HG03064 (cell line): ENCODE data around the gene PIGH.
"Not testable (repeated sequence)": the region's sequence is repeated elsewhere in the genome, so short reads cannot be mapped to it uniquely, and the experiment has no call there.

Experiments used
- ATAC-seq: cut with Tn5 transposase; IDR thresholded peaks from one replicate; pipeline ENCODE4 v1.9.1; 2021; ENCODE audit warnings: low read depth; ENCODE audit not compliant: unreplicated experiment

Gene PIGH

DNA sequence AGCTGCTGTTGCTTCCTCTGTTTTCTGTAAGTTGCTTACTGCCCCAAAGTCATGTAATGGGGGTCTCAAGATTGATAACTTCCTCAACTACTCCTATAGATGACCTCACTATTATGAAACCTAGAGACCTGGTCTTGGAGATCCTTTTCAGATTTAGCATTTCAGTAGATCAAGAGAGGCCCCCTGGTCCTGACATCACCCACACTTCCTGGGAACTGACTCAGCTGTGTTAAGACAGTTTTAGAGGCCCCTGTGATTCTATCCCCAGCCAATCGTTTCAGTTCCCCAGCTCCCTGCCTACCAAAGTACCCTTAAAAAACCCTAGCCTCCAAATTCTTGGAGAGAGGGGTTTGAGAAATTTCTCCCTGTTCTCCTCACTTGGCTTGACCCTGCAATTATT lies 10.4 kb upstream of the PIGH start:
- ATAC-seq = no peak

DNA sequence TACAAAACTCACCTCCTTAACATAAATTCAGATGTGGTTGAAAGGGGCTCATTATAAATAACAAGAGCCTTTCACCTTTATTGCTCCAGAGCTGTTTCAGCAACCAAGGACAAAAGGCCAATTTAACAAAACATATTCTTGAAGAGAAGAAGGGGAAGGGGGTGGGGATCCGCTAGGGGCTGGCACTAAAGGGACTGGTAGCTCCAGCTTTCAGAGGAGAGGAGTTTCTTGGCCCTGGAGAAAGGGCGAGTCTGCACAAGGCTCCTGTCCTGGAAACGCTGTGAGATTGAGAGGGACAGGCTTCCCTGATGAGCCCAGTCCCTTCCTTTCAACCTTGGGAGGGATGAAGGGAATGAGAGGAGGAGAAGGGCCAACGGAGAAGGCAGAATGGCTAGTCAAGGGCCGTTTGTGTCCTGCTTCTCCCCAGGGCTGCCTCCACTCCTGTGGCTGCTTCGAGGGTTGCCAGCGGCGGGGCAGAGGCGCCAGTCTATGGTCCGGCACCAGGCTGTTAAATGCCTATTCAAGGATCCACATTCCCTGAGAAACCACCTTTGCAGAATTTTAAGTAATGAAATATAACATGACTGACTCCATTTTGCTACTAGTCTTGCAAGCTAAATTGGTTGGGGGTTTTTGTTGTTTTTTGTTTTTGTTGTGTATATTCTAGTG lies 9.7 kb upstream of the PIGH start:
- no peak for ATAC-seq

DNA sequence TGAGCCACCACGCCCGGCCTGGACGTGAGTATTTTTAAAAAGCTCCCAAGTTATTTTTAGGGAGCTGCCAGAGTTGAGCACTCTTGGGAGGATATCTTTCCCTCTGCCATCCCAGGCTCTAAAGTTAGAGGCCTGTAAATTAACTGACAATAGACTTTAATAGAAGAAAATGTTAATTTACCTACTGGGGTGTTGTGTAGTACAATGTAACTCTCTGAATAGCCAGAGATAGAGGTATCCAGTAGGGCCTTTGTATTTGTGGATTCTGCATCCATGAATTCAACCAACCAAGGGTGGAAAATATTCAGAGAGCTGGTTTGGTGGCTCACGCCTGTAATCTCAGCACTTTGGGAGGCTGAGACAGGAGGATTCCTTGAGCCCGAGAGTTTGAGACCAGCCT lies 7.6 kb upstream of the PIGH start:
- no peak for ATAC-seq

- ATAC-seq = peak; percentile 66
These were observed 3.0 kb upstream of the PIGH start for GRCh38 chr14:67602995-67603545.

GRCh38 chr14:67602076-67602475 lies 2.0 kb upstream of the PIGH start:
- ATAC-seq = no peak

DNA sequence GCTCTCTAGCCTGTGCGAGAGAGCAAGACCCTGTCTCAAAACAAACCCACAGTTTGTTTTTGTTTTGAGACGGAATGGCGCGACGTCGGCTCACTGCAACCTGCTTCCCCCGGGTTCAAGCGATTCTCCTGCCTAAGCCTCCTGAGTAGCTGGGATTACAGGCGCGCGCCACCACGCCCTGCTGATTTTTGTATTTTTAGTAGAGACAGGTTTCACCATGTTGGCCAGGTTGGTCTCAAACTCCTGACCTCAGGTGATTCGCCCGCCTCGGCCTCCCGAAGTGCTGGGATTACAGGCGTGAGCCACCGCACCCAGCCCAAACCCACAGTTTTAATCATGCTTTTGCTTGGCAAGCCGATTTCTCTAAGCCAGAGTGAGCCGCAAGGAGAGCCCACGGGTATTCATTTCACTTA lies 500 bp upstream of the PIGH start:
- ATAC-seq = not testable (repeated sequence)

DNA sequence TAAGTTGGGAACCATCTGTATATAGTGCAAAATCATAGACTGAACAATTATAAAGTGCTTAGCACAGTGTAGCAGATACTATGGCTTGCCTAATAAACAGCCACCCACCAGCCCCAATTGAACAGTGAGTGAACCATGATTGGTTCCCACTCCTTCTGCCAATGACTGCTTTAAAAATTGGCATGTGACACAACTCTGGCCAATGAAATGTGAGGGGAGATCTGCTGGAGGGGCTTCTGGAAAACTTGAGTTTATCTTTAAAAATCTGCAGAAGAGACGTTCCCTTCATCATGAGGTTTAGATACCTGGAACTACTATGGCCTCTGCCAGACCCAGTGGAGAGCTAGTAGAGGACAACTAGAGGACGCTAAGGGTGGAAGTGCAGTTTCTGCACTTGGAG lies 4.7 kb downstream of the PIGH start:
- ATAC-seq = no peak

- ATAC-seq = not testable (repeated sequence)
These were observed 6.4 kb downstream of the PIGH start for GRCh38 chr14:67593650-67594049.

- ATAC-seq = no peak
These were observed 10.8 kb downstream of the PIGH start for GRCh38 chr14:67589204-67589770.

GRCh38 chr14:67586369-67586768 lies 13.7 kb downstream of the PIGH start:
- ATAC-seq = no peak

DNA sequence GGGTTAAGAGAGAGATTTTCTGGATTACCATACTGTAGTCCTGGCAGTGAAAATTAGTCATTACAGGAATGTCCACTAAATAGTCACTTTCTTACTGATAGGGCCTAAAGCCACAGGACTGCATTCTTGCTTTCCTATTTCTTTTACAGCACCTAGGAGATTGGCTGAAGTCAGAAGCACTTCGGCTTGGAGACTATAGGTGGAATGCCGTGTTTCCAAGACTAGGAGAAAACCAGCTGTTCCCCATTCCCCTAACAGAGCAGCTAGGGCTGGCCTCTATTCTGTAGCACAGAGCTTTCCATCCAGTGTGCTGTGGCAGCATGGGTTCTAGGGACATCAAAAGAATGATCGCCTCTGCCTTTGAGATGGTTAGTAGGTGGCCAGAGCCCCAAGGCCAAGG lies 15.1 kb downstream of the PIGH start:
- no peak for ATAC-seq

DNA sequence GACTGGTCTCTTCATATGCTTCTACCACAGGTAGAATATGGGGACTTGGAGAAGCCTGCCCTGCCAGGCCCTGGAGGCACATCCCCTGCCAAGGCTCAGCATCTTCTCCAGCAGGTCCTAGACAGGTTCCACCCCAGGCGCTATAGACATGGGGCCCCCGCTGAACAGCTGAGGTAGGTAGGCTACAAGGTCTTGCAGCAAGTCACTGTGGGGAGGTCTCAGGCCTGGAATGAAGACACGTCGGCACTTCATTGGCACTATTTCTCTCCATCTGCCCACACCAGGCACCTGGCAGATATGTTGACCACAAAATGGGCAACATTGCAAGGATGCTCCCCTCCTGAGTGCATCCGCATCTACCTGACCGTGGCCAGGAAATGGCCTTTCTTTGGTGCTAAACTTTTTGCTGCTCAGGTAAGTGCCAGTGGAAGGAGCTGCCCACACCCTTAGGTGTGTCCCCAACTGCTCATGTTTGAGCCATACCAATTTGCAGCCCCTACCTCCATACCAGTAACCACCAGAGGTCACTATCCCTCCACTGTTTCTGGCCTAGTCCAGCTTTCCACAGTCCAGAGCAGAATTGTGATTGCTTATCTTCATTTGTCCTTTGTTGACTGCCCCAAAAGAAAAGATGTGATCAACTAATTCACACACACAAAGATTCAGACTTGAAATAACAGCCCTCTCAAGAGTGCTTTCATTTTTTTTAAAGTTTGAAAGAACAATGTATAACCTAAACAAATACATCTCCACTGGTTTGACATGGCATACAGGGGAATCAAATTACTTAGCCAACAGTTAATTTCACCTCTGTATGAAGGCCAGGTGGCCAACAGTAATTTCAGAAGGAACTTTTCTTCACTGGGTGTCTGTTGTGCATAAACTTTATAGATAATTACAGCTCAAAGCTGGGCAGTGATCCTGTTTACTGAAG lies 16.1 kb downstream of the PIGH start:
- no peak for ATAC-seq

DNA sequence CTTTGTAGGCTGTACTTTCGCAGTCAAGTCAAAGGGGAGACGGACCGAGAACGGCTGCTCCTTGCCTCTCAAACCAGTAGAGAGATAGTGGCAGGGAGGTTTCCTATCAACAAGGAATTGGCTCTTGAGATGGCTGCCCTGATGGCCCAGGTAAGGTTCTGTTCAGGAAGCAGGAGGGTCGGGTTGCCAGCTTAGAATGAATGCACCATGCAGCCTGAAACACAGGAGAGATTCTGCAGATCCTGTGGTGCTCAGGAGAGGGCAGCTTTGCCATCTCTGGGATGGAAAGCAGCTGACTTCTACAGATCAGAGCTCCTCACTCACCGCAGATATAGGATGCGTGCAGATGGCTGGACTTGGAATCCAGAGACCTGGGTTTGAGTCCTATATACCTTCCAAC lies 18.0 kb downstream of the PIGH start:
- ATAC-seq = no peak

GRCh38 chr14:67581643-67582042 lies 18.4 kb downstream of the PIGH start:
- no peak for ATAC-seq

DNA sequence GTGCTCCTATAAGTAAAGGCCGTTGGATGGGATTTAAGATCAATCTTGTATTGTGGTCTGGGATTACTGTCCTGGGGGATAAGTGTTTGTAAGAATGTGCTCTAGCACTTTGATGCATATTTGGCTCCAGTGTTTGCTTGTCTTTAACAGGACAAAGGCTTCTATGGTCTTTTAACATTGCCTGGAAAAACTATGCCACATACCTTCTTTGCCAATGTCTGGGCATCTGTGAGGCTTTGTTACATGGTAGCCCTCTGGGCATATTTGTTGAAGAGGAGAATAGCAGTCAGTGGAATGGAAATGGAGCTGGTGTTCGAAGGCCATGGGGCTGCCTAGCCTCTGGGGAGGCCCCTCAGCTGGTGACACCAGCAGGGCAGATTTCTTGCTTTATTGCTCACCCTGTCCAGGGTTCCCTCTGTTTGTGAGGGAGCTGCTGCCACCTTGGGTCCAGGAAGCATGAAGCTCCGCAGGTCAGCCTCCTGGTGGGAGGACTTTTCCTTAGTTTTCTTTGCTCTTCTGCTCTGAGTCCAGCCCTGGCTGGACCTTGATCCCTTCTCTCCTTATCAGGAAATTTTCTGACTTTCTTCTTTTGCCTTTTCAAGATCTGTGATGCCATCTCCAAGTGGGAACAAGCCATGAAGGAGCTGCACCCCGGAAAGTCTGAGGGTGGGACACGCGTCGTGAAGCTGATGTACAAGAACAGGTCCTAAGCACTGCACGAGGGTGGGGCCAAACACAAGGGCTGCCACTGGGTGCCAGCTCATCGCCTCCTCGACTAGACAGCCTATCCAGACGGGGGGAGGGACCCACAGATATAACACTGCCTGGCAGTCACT lies 19.5 kb downstream of the PIGH start:
- no peak for ATAC-seq

DNA sequence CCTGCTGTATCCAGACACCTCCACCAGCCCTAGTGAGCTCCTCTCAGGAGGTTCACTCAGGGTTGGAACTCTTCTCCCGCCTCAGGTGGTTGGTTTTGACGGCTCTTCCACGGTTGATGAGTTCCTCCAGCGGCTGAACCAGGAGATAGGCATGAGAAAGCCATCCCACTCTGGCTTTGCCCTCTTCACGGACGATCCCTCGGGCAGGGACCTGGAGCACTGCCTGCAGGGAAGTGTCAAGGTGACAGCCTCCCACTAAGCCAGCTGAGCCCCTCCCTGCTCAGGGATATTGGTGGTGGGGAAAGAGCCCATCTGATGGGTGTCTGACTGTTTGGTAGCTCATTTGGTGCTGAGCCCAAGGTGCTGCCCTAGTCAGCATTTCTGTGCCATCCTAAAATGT lies 20.4 kb downstream of the PIGH start:
- ATAC-seq = no peak

- ATAC-seq = no peak
These were observed 21.0 kb downstream of the PIGH start for GRCh38 chr14:67579040-67579439.

DNA sequence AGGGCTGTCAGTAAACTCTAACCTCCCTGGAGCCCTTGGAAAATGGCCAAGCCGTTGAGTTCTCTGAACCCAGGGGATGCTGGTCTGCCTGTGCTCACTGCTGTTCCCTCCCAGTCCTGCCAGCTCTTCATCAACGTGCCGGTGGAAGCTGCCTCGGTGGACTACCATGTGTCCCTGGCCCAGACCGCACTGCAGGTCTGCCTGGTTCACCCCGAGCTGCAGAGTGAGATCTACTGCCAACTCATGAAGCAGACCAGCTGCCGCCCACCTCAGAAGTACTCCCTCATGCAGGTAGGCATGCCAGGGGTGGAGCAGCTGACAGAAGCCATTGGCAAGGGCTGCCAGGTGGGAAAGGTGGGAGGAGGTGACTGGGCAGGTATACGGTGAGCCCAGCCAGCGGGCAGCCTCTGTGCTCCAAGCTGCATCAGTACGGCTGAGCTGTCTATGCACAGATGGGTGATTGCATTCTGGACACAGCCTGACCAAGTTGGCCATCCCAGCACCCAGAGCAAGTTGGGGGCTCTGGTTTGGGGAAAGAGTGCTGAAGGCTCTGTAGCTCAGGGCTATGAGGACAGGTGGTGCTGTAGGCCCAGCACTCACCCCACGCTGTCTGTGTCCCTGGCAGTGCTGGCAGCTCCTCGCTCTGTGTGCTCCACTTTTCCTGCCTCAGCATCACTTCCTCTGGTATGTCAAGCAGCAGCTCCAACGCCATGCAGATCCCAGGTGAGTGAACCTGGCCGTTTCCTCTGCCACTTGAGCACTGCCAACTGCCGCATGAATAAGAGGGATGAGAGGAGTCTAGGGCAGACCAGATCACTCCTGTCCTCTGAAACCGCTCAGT lies 21.9 kb downstream of the PIGH start:
- no peak for ATAC-seq

DNA sequence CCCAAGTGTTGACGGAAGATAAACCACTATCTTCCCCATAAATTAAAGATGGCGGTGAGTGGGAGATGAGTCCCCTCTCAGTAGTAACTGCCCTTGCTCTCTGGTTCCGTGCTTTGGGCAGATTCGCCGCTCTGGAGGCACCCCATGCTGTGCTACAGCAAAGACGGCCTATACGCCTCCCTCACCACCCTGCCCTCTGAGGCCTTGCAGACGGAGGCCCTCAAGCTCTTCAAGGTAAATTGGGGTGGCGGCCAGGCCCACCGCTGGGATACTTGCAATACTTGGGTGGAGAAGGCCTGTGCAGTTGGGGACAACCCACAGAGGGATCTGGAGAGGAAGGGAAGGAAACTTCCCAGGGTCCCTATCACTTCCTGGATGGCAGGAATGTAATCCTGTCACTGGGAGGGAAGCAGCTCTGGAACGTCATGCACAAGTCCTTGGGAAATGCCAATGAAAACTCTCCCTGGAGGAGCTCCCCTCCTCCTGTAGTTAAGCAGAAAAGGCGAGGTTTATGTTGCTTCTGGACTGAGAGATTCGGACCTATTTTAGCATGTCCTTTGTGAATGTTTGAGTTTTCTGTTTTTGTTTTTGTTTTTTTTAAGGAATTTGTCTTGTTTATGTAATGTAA lies 22.8 kb downstream of the PIGH start:
- ATAC-seq = no peak
